RPMI8226 (cell line): Measurements from ENCODE around the gene MYLK4.

Experiments
- DNase-seq: peaks from one replicate; pipeline ENCODE4 v3.0.0-alpha.2; 2015

The MYLK4 gene

GRCh38 chr6:2693231-2693630 lies 57.5 kb downstream of the MYLK4 start:
- DNase-seq: no peak

GRCh38 chr6:2688401-2689064 lies 62.2 kb downstream of the MYLK4 start:
- DNase-seq: no peak

- no peak for DNase-seq
Observed at GRCh38 chr6:2687456-2687855, 63.3 kb downstream of the MYLK4 start.

- no peak for DNase-seq
Observed at GRCh38 chr6:2686515-2686914, 64.2 kb downstream of the MYLK4 start.

- DNase-seq: no peak
Observed at GRCh38 chr6:2684766-2685754, 65.7 kb downstream of the MYLK4 start.

GRCh38 chr6:2684103-2684749 lies 66.5 kb downstream of the MYLK4 start:
- no peak for DNase-seq

- DNase-seq: no peak
Observed at GRCh38 chr6:2680264-2680922, 70.3 kb downstream of the MYLK4 start.

GRCh38 chr6:2677080-2677593 lies 73.6 kb downstream of the MYLK4 start:
- no peak for DNase-seq

GRCh38 chr6:2676048-2676447 lies 74.7 kb downstream of the MYLK4 start:
- DNase-seq: no peak

GRCh38 chr6:2674857-2675256 lies 75.9 kb downstream of the MYLK4 start:
- peak; percentile 73 for DNase-seq

GRCh38 chr6:2669067-2669700 lies 81.5 kb downstream of the MYLK4 start:
- DNase-seq: no peak

GRCh38 chr6:2667617-2668016 lies 83.1 kb downstream of the MYLK4 start:
- DNase-seq: peak; percentile 78

- DNase-seq: no peak
Observed at GRCh38 chr6:2666906-2667575, 83.7 kb downstream of the MYLK4 start.

GRCh38 chr6:2665146-2666070 lies 85.3 kb downstream of the MYLK4 start:
- no peak for DNase-seq

GRCh38 chr6:2663123-2663522 lies 87.6 kb downstream of the MYLK4 start:
- DNase-seq: no peak

- DNase-seq: no peak
Observed at GRCh38 chr6:2661651-2662050, 89.1 kb downstream of the MYLK4 start.

GRCh38 chr6:2659882-2660281 lies 90.8 kb downstream of the MYLK4 start:
- no peak for DNase-seq

- DNase-seq: no peak
Observed at GRCh38 chr6:2659381-2659780, 91.3 kb downstream of the MYLK4 start.

GRCh38 chr6:2658788-2659187 lies 91.9 kb downstream of the MYLK4 start:
- peak; percentile 79 for DNase-seq

GRCh38 chr6:2656460-2657079 lies 94.2 kb downstream of the MYLK4 start:
- peak; percentile 57 for DNase-seq
